ENCODE measurements around the gene MED14.
"Not testable (repeated sequence)": the region's sequence is repeated elsewhere in the genome, so short reads cannot be mapped to it uniquely, and the experiment has no call there.

Gene MED14

DNA sequence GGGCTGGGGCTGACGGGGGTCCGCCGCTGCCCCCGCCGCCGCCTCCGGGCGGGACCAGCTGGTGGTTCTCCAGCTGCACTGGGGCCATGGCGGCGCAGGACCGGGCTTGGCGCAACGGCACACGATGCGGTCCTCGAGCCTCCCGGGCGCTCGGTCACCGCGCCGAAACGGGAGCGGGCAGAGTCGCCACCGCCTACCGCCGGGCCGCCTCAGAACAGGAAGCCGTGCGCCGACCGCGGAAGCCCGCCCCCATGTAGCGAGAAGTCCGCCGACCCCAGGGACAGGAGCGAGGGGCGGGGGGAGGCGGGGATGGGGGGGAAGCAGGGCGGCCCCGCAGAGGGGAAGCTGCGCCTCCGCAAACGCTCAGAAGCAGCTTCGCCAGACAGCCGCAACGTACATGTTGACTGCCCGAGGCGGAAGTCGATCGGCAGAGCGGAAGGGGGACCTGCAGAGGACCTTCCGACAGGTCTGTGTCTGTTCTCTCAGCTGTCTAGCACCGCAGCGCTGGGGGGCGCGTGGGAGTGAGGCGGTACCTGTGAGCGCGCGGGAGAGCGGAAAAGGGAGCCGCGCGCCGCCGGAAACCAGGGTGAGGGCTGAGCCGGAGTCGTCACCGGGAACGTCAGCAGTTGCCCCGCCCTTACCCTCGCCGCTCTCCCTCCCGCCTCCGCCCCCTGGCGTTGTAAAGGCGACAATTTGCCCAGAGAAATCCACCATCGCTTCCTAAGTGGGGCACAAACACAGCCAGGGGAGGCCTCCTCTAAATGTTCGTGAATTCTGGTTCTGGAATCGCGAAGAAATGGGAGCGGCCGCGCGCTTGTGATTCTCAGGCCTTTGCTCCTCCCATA, at the start of gene MED14:
MED14 (minus strand) TSS at position 218 of the 845 bp plus-strand sequence; CDS start at position 88, 130 bp downstream.
- peak; percentile 34 for DNase-seq (ENCODE audit: low read depth)

GRCh38 chrX:40784516-40785151, 49.3 kb upstream of the MED14 start:
- no peak for DNase-seq (ENCODE audit: low read depth)

DNA sequence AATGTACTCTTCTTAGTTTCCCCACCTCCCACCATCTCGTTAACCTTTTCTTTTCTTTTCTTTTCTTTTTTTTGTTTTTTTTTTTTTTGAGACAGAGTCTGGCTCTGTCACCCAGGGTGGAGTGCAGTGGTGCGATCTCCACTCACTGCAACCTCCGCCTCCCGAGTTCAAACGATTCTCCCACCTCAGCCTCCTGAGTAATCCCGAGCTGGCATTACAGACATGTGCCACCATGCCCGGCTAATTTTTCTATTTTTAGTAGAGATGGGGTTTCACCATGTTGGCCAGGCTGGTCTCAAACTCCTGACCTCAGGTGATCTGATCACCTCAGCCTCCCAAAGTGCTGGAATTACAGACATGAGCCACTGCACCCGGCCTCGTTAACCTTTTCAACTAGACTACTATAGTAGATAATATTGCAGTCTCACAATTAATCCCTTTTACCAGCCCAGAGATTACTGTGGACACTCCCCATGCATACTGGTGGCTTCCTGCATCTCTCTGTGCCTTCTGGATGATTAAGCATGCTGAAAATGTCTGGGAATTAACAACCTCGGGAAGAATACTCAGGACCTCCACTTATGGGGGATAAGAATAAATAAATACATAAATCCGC, 47.4 kb upstream of the MED14 start:
- DNase-seq (ENCODE audit: low read depth), result not testable (repeated sequence)

DNA sequence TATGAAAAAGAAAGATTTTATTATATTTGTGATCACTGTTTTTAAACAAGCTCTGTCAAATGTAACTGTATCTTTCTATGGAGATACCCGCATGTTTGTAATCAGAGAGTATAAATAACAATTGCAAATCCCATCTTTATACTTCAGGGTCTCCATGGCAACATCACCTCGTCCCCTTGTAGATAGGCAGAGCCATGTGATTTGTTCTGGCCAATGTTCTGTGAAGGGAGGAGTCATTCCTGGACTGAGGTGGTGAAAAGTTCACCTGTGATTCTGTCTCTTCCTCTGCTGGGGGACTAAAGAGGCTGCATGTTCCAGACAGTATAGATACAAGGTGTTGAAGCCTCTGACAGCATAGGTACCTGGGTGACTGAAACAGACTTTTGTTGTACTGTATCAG, 45.6 kb upstream of the MED14 start:
- DNase-seq (ENCODE audit: low read depth), result no peak

- DNase-seq (ENCODE audit: low read depth), result no peak
Measured at GRCh38 chrX:40780082-40780481, 44.7 kb upstream of the MED14 start.

DNA sequence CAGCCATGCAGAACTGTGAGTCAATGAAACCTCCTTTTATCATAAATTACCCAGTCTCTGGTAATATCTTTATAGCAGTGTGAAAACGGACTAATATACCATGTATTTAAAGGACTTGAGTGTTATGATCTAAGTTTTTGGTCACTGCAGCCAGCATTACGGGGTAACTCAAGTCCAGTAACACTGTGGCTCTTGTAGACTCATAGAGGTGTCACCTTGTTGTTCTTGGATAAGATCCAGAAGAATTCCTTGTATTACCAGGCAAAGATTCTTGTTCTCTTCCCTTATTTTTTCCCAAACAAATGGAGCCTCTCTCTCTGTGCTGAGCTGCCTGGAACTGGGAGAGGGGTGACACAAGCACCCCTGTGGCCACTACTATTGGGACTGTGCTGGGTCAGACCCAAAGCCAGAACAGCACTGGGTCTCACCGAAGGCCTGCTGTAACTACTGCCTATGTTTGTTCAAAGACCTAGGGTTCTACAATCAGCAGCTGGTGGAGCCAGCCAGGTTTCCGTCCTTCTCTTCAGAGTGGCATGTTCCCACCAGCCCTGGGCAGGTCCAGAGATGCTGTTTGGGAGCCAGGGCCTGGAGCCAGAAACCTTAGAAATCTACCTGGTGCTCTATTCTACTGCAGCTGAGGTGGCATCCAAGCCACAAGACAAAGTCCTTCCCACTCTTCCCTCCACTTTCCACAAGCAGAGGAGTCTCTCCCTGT, 43.7 kb upstream of the MED14 start:
- no peak for DNase-seq (ENCODE audit: low read depth)

GRCh38 chrX:40773809-40774208, 38.5 kb upstream of the MED14 start:
- no peak for DNase-seq (ENCODE audit: low read depth)

DNA sequence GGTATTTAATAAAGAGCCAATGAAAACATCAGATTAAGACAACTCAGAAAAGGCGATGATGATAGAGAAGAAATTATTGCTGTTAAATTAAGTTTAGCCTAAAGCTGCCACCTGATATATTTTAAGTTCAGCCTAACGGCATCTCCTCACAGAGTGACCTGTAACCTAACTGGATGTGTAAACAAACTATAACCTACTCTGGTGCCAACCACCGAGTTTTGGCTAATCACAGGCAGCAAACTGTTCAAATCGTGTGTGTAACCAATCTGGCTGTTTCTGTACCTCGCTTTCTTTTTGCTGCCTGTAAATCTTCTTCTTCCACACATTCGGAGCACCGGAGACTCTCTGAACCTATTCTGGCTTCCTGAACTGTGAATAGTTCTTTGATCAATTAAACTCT, 37.8 kb upstream of the MED14 start:
- DNase-seq (ENCODE audit: low read depth), result no peak

DNA sequence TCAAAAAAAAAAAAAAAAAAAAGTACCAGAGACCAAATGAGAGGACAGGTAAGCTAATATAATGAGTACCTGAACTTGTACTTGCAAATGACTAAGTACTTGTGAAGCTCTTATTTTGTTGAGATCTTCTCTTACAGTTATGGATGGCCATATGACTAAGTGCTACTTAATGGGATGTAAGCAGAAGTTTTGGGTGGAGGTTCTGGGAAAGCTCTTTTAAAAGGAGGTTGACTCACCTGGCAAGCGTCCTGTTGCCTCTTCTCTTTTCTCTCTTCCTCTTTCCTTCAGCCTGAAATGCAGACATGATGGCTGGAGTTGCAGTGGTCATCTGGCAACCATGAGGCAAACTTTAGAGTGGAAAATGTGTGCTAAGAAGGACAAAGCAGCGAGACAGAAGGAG, 36.9 kb upstream of the MED14 start:
- DNase-seq (ENCODE audit: low read depth), result no peak

DNA sequence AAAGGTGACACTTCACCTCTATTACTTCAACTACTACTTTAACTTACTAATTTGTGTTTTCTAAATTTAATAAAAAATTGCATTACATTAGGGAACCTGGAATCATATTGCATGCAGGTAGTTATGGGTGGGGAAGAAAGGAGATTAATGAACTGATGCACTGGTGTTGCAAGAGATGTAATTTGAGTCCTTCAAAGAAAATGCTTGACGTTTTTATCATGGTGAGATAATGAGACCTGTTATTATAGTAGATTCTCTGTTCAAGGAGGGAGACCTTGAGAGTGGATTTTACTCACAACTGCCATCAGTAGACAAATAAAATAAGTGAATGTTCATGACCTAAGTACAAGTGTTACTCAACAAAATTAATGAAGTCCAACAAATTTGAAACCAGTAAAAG, 26.4 kb upstream of the MED14 start:
- no peak for DNase-seq (ENCODE audit: low read depth)

- no peak for DNase-seq (ENCODE audit: low read depth)
Measured at GRCh38 chrX:40759374-40759773, 24.0 kb upstream of the MED14 start.

GRCh38 chrX:40757058-40757457, 21.7 kb upstream of the MED14 start:
- DNase-seq (ENCODE audit: low read depth), result no peak

- no peak for DNase-seq (ENCODE audit: low read depth)
Measured at GRCh38 chrX:40755291-40756249, 20.2 kb upstream of the MED14 start.

GRCh38 chrX:40749681-40750494, 14.5 kb upstream of the MED14 start:
- no peak for DNase-seq (ENCODE audit: low read depth)

DNA sequence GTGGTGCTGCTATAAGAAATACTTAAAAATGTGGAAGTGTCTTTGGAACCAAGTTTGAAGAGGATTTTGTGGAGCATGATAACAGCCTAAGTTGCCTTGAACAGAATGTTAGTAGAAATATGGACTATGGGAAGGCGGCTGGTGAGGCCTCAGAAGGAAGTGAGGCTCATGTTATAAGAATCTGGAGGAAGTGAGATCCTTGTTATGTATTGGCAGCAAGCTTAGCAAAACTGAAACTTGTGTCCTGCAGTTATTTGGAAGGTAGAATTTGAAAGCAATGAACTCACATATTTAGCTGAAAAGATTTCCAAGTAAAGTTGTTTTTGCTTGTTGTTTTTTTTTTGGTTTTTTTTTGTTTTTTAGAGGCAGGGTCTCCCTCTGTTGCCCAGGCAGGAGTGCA, 13.6 kb upstream of the MED14 start:
- no peak for DNase-seq (ENCODE audit: low read depth)

GRCh38 chrX:40746521-40746920, 11.2 kb upstream of the MED14 start:
- no peak for DNase-seq (ENCODE audit: low read depth)

- DNase-seq (ENCODE audit: low read depth), result no peak
Measured at GRCh38 chrX:40736170-40736505, 796 bp upstream of the MED14 start.

GRCh38 chrX:40734971-40735324, 394 bp downstream of the MED14 start:
- DNase-seq (ENCODE audit: low read depth), result no peak

DNA sequence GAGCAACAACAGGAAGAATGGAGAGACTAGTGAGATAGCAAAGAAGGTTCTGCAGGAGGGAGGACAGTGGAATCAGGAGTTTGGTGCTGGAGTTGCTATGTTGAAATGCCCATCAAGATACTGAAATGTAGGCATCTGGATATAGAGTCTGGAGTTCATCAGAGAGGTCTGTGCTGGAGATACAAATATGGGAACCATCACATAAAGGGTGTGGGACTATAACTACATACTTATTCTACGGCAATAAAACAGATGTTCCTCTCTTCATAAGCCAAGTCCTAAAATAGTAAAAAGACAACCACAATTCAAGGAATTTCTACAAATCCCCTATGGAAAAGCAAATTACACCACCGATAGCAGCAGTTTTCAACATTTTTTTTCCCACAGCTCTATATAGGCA, 1.6 kb downstream of the MED14 start:
- no peak for DNase-seq (ENCODE audit: low read depth)

DNA sequence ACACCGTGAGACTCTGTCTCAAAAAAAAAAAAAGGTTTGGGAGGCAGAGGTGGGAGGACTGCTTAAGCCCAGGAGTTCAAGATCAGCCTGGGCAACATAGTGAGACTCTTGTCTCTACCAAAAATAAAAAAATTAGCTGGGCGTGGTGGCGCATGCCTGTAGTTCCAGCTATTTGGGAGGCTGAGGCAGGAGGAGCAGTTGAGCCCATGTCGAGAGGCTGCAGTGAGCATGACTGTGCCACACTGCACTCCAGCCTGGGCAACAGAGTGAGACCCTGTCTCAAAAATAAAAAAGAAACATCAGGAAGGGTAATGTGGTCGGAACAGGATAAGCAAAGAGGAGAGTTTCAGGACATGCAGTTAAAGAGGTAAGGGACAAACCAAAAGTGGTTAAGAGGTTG, 2.8 kb downstream of the MED14 start:
- DNase-seq (ENCODE audit: low read depth), result not testable (repeated sequence)

Data from non-pigmented ciliary epithelial cell (primary cell).